G401 (cell line): ENCODE data around the gene KRTAP10-10. TPM values are rescaled to one million over a fixed set of nuclear protein-coding genes. Genes with fewer than 3 reads are reported as not detected.

Experiments used
- total RNA-seq: library from RNA; depleted of rRNA; stranded (reverse); fragments of >200 nt; shearing (Covaris generic); gene quantifications from 2 replicates; pipeline ENCODE4 v1.2.3, GENCODE V29; 2014; rRNA removed

Gene KRTAP10-10
- total RNA-seq, 1 experiment from 2014 or later: not detected

Other genes with a start within 250 kb of the KRTAP10-10 start
- gene LRRC3, start 181.8 kb upstream of the KRTAP10-10 start, total RNA-seq: 0.55 and 2.3 TPM in 2 replicates
- not detected in 2 replicates for gene KRTAP10-1, start 97.2 kb upstream of the KRTAP10-10 start, total RNA-seq
- gene KRTAP10-2, start 85.9 kb upstream of the KRTAP10-10 start, total RNA-seq: not detected in 2 replicates
- gene KRTAP10-3, start 78.6 kb upstream of the KRTAP10-10 start, total RNA-seq: not detected in 2 replicates
- not detected in 2 replicates for gene KRTAP10-4, start 63.6 kb upstream of the KRTAP10-10 start, total RNA-seq
- gene KRTAP10-5, start 56.8 kb upstream of the KRTAP10-10 start, total RNA-seq: not detected in 2 replicates
- gene KRTAP10-6, start 44.9 kb upstream of the KRTAP10-10 start, total RNA-seq: not detected in 2 replicates
- not detected in 2 replicates for gene KRTAP10-7, start 36.8 kb upstream of the KRTAP10-10 start, total RNA-seq
- gene KRTAP10-8, start 25.3 kb upstream of the KRTAP10-10 start, total RNA-seq: not detected in 2 replicates
- gene KRTAP10-9, start 10.3 kb upstream of the KRTAP10-10 start, total RNA-seq: not detected in 2 replicates
- gene KRTAP10-11, start 9.1 kb downstream of the KRTAP10-10 start, total RNA-seq: not detected in 2 replicates
- gene KRTAP12-4, start 17.3 kb downstream of the KRTAP10-10 start, total RNA-seq: not detected in 2 replicates
- not detected in 2 replicates for gene KRTAP12-3, start 20.6 kb downstream of the KRTAP10-10 start, total RNA-seq
- gene KRTAP12-2, start 29.6 kb downstream of the KRTAP10-10 start, total RNA-seq: not detected in 2 replicates
- gene KRTAP12-1, start 44.8 kb downstream of the KRTAP10-10 start, total RNA-seq: not detected in 2 replicates
- gene KRTAP10-12, start 59.8 kb downstream of the KRTAP10-10 start, total RNA-seq: not detected in 2 replicates
- gene TSPEAR, start 74.2 kb downstream of the KRTAP10-10 start, total RNA-seq: not detected in 2 replicates
- gene UBE2G2, start 164.5 kb downstream of the KRTAP10-10 start, total RNA-seq: 55.2 and 61.8 TPM in 2 replicates
- 54.2 and 59.0 TPM in 2 replicates for gene SUMO3, start 180.7 kb downstream of the KRTAP10-10 start, total RNA-seq
- gene PTTG1IP, start 236.3 kb downstream of the KRTAP10-10 start, total RNA-seq: 172 and 243 TPM in 2 replicates